ENCODE data around the gene CTSA. TPM values are rescaled to one million over a fixed set of nuclear protein-coding genes. Genes with fewer than 3 reads are reported as not detected.

The CTSA gene
- 42.7 and 62.5 TPM in 2 replicates for total RNA-seq

DNA sequence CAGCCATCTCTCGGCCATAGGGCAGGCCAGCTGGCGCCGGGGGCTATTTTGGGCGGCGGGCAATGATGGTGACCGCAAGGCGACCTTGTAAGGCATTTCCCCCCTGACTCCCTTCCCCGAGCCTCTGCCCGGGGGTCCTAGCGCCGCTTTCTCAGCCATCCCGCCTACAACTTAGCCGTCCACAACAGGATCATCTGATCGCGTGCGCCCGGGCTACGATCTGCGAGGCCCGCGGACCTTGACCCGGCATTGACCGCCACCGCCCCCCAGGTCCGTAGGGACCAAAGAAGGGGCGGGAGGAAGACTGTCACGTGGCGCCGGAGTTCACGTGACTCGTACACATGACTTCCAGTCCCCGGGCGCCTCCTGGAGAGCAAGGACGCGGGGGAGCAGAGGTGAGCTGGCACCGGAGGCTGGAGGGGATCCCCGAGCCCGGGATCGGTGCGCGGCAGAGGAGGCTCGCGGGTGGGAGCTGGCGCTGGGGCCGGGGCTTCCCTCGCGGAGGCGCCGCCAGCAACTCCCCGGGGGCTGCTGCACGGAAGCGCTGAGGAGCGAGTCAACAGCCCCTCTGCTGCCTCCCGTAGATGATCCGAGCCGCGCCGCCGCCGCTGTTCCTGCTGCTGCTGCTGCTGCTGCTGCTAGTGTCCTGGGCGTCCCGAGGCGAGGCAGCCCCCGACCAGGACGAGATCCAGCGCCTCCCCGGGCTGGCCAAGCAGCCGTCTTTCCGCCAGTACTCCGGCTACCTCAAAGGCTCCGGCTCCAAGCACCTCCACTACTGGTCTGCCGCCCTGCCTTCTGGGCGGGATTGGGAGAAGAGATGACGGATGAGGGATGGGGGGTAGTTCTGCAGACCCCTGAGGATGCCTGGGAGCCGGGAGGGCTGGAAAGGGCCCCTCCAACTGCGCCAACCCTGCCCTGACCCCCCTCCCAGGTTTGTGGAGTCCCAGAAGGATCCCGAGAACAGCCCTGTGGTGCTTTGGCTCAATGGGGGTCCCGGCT, at the start of gene CTSA, which contains the start of gene NEURL2:
Gene CTSA (plus strand): TSS at position 351 of the 999 bp plus-strand sequence. CDS start 234 bp downstream, at position 585.
Gene NEURL2 (minus strand): TSS at position 224 of the 999 bp plus-strand sequence. CDS start 217 bp downstream, at position 7.
- TF ChIP-seq, protein P1, sequence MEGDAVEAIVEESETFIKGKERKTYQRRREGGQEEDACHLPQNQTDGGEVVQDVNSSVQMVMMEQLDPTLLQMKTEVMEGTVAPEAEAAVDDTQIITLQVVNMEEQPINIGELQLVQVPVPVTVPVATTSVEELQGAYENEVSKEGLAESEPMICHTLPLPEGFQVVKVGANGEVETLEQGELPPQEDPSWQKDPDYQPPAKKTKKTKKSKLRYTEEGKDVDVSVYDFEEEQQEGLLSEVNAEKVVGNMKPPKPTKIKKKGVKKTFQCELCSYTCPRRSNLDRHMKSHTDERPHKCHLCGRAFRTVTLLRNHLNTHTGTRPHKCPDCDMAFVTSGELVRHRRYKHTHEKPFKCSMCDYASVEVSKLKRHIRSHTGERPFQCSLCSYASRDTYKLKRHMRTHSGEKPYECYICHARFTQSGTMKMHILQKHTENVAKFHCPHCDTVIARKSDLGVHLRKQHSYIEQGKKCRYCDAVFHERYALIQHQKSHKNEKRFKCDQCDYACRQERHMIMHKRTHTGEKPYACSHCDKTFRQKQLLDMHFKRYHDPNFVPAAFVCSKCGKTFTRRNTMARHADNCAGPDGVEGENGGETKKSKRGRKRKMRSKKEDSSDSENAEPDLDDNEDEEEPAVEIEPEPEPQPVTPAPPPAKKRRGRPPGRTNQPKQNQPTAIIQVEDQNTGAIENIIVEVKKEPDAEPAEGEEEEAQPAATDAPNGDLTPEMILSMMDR (conservative IDR thresholded peaks at IDR 0.05; ENCODE audit: low read depth, low read length): no peak
- peak within 1 kb of the TSS; percentile 87 for H3K4me3 ChIP-seq (ENCODE audit: low read depth, low read length)
- no peak for DNase-seq (ENCODE audit: low read depth)

DNA sequence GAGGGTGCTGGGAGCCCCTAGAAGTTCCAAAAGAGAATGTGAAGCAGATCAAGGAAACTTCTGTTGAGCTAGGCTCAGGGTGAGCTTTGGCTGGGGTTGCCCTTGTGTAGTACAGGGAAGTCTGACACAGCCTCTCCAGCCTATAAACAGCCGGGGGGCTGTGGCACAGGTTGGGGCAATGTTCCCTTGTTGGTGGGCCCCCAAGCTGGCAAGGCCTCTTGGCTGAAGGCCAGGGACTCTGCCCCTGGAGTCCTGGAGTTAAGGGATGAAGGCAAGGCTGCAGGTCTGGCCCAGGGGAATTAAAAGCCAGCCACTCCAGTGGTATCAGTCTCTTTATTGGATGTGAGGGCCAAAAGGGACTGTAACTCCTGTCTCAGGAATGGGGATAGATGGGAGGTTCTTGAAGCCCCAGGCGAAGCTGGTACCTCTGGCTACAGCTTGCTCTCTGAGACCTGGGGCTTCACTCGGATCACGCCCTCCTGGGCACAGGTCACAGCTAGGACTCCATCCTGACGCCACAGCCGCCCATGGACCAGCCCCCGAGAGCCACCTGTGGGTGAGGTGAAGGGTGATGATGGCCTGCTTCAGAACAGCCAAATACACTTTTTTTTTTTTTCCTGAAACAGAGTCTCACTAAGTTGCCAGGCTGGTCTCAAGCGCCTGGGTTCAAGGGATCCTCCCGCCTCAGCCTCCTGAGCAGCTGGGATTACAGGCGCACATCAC, 49.6 kb upstream of the CTSA start:
- H3K4me3 ChIP-seq (ENCODE audit: low read depth, low read length): no peak overlapping the region
- DNase-seq (ENCODE audit: low read depth): no peak
- TF ChIP-seq, protein P1 (conservative IDR thresholded peaks at IDR 0.05; ENCODE audit: low read depth, low read length): no peak

DNA sequence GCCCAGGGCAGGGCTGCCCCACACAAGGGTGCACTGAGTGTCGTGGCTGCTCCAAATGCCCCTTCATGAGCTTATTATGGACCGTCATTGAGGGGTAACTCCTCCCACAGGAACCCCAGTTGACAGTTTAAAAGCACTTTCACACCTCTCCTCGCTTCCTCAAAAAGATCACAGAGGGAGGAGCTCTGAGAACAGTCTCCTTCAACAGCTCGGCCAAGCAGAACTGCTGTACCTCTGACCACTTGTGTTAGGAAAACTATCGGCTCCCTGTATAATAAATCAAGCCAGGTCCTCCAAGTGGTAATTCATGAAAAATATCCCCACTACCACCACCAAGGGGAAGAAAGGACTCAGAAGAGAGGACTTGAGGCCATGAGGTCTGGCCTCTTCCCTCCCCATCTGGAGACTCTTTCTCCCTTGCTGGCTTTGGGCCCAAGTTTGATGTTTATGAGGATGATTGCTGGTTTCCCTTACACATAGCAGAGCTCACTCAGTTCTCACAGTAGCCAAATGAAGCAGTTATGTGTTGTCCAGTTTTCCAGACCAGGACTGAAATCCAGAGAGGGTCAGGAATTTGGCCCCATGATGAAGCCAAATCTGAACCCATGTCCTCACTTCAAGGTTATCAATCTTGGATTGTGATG, 48.8 kb upstream of the CTSA start:
- TF ChIP-seq, protein P1 (conservative IDR thresholded peaks at IDR 0.05; ENCODE audit: low read depth, low read length): no peak
- H3K4me3 ChIP-seq (ENCODE audit: low read depth, low read length): no peak overlapping the region
- no peak for DNase-seq (ENCODE audit: low read depth)

DNA sequence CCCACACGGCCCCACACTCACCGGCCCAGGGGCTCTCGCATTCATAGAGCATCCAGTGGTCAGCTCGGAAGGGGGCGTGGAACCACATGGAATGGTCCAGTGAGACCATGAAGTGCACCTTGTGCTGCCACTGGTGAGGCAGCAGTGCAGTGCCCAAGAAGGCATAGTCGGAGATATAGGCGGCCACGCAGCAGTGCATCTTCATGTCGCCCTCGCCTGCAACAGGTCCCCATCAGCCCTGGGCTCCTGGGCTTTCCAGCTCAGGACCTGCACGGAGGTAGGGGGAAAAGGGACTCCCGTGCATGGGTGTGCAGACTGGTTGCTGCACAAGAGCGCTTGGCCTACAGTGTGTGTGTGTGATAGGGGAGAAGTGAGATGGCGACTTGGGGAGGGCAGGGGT, 47.6 kb upstream of the CTSA start:
- no peak overlapping the region for H3K4me3 ChIP-seq (ENCODE audit: low read depth, low read length)
- TF ChIP-seq, protein P1 (conservative IDR thresholded peaks at IDR 0.05; ENCODE audit: low read depth, low read length): no peak
- DNase-seq (ENCODE audit: low read depth): no peak

DNA sequence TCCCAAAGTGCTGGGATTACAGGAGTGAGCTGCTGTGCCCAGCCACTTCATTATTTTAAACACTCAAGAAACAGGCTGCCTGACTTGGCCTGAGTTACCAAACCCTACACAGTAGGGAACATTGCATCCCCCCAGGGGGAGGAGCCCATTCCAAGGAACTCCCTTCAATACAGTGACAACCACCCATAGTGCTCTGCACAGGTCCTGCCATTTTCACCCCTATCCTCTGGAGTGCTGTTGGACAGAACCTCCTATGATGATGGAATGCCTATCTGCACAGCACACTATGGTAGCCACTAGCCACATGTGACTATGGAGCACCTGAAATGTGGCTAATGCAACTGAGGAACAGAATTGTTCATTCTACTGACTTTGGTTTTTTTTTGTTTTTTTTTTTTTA, 45.7 kb upstream of the CTSA start:
- DNase-seq (ENCODE audit: low read depth): no peak
- TF ChIP-seq, protein P1 (conservative IDR thresholded peaks at IDR 0.05; ENCODE audit: low read depth, low read length): no peak
- no peak overlapping the region for H3K4me3 ChIP-seq (ENCODE audit: low read depth, low read length)

DNA sequence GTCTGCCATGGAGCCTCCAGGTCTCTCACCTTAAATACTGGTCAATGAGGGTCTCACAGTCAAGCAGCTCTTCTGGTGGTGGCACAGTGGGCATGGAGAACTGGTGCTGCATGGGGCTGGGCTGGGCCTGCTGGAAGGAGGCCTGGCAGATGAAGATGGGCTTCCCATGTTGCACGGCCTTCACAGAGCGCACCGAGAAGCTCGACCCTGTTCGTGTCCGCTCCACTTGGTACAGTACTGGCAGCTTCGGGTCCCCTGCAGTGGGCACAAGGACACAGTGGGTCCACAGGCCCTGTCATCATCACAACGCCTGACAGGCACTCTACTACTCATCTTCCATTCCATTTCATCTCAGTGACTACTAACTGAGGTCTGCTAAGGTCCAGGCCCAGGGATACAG, 42.7 kb upstream of the CTSA start:
- H3K4me3 ChIP-seq (ENCODE audit: low read depth, low read length): no peak overlapping the region
- TF ChIP-seq, protein P1 (conservative IDR thresholded peaks at IDR 0.05; ENCODE audit: low read depth, low read length): no peak
- DNase-seq (ENCODE audit: low read depth): no peak
